ENCODE data around the gene SOS2. TPM values are rescaled to one million over a fixed set of nuclear protein-coding genes. Genes with fewer than 3 reads are reported as not detected.
A peak's percentile ranks its signal among the peaks of the same experiment; 100 is the strongest.
"Not testable (repeated sequence)": the region's sequence is repeated elsewhere in the genome, so short reads cannot be mapped to it uniquely, and the experiment has no call there.

SOS2 gene
- total RNA-seq, 1 donor from 2014 or later = 45.9 TPM

DNA sequence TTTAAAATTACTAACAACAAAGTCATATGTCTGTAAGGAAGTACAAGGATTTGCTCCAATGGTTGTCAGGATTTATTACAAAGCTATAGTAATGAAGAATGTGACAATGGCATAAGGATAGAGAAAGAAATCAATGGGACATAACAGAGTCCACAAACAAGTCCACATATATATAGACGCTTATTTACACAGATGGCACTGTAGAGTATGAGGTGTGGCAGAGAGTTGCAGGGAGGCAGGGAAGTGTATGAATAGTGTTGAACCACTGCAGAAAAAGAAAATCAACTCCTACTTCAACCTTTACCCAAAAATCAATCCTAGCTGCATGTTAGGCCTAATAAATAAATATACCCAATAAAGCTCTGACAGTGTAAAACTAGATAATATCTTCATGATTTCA is 21.3 kb downstream of the SOS2 start:
- no peak overlapping the region for H3K4me3 ChIP-seq (ENCODE audit: low read length in 3 of 3)
- peak overlapping the region in 1 of 3 donors; percentile 23 for H3K9ac ChIP-seq (ENCODE audit: low read depth in 1 of 3, low read length in 3 of 3)
- no peaks in the 10 kb centered on the region for H3K36me3 ChIP-seq (ENCODE audit: control insufficient read depth in 3 of 3, insufficient read depth in 3 of 3, low read length in 3 of 3)
- no peaks in the 10 kb centered on the region for H3K27me3 ChIP-seq (ENCODE audit: control insufficient read depth in 3 of 3, insufficient read depth in 3 of 3, low read length in 3 of 3)
- H3K9me3 ChIP-seq (ENCODE audit: control insufficient read depth in 3 of 3, low read length in 3 of 3) = no peaks in the 10 kb centered on the region
- H3K27ac ChIP-seq (ENCODE audit: low read depth, low read length) = no peak overlapping the region
- H3K4me1 ChIP-seq (ENCODE audit: control insufficient read depth in 3 of 3, insufficient read depth in 3 of 3, low read length in 3 of 3) = peaks cover 2 to 6% (median 4%) of the 10 kb centered on the region in 3 donors

DNA sequence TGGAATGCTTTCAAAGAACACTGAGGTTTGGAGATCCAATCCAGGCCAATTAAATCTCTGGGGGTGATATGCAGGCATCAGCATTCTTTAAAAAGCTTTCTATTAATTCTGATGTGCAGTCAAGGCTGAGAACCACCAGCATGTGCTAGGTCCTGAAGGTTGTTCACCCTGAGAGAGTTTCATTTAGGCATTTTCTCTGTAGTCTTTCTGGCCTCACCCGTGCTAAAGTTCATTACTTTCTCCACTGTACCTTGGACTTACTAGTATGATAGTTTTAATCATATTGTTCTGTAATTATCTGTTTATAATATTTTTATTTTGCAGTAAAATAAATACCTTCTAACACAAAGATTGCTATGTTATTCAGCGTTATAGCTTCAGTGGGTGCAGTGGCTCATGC is 32.9 kb downstream of the SOS2 start:
- H3K27me3 ChIP-seq (ENCODE audit: control insufficient read depth in 3 of 3, insufficient read depth in 3 of 3, low read length in 3 of 3) = no peaks in the 10 kb centered on the region
- no peaks in the 10 kb centered on the region for H3K9me3 ChIP-seq (ENCODE audit: control insufficient read depth in 3 of 3, low read length in 3 of 3)
- no peaks in the 10 kb centered on the region for H3K4me1 ChIP-seq (ENCODE audit: control insufficient read depth in 3 of 3, insufficient read depth in 3 of 3, low read length in 3 of 3)
- H3K9ac ChIP-seq (ENCODE audit: low read depth in 1 of 3, low read length in 3 of 3) = no peak overlapping the region
- H3K27ac ChIP-seq (ENCODE audit: low read depth, low read length) = no peak overlapping the region
- peaks cover 8 to 26% (median 23%) of the 10 kb centered on the region in 3 donors for H3K36me3 ChIP-seq (ENCODE audit: control insufficient read depth in 3 of 3, insufficient read depth in 3 of 3, low read length in 3 of 3)
- H3K4me3 ChIP-seq (ENCODE audit: low read length in 3 of 3) = no peak overlapping the region

DNA sequence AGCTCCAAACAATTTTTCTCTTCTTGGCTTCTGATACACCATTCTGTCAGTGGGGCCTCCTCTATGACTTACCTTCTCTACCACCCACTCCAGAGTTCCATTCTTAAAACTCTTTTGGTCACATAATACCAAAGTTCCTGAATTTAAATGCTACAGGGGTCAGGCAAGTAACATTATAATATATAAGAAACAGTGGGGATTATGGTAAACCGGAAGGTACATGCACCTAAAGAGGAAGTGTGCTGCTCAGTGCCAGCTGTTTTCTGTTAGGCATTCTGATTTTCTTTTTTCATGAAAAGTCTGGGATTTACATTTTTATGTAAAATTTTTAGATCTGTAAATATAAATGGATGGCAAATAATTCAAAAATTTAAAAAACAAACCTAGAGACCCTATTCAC is 39.9 kb downstream of the SOS2 start:
- Histone ChIP-seq H3K9me3 (ENCODE audit: control insufficient read depth in 3 of 3, low read length in 3 of 3) (no peaks in the 10 kb centered on the region), H3K36me3 (ENCODE audit: control insufficient read depth in 3 of 3, insufficient read depth in 3 of 3, low read length in 3 of 3) (peaks cover 0 to 27% (median 0%) of the 10 kb centered on the region in 3 donors), H3K4me1 (ENCODE audit: control insufficient read depth in 3 of 3, insufficient read depth in 3 of 3, low read length in 3 of 3) (no peaks in the 10 kb centered on the region)

DNA sequence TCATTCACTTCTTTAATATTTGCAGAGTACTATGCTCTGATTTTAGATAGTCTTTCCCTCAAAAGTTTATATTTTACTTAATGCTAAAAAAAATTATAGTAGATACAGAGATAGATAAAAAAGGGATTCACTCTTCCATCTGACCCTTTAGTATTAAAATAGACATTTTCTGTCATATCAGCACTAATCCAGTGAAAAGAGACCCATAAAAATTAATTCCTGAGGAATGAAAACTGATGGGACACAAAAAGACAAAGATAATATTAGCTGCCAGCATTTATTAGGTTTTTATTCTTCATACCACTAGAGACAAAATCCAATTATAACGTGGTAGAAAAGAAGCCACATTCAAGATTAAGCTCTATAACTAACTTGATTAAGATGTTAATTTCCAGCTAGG is 45.3 kb downstream of the SOS2 start:
- Histone ChIP-seq H3K36me3 (ENCODE audit: control insufficient read depth in 3 of 3, insufficient read depth in 3 of 3, low read length in 3 of 3) (peaks cover 0 to 27% (median 9%) of the 10 kb centered on the region in 3 donors), H3K27ac (ENCODE audit: low read depth, low read length) (no peak overlapping the region), H3K4me3 (ENCODE audit: low read length in 3 of 3) (no peak overlapping the region), H3K27me3 (ENCODE audit: control insufficient read depth in 3 of 3, insufficient read depth in 3 of 3, low read length in 3 of 3) (no peaks in the 10 kb centered on the region), H3K9me3 (ENCODE audit: control insufficient read depth in 3 of 3, low read length in 3 of 3) (no peaks in the 10 kb centered on the region), H3K9ac (ENCODE audit: low read depth in 1 of 3, low read length in 3 of 3) (no peak overlapping the region), H3K4me1 (ENCODE audit: control insufficient read depth in 3 of 3, insufficient read depth in 3 of 3, low read length in 3 of 3) (no peaks in the 10 kb centered on the region)

More for the DNA sequence above, 39.9 kb downstream of the SOS2 start:
- no peak overlapping the region for H3K9ac ChIP-seq (ENCODE audit: low read depth in 1 of 3, low read length in 3 of 3)
- H3K4me3 ChIP-seq (ENCODE audit: low read length in 3 of 3) = no peak overlapping the region
- H3K27ac ChIP-seq (ENCODE audit: low read depth, low read length) = no peak overlapping the region
- H3K27me3 ChIP-seq (ENCODE audit: control insufficient read depth in 3 of 3, insufficient read depth in 3 of 3, low read length in 3 of 3) = no peaks in the 10 kb centered on the region

DNA sequence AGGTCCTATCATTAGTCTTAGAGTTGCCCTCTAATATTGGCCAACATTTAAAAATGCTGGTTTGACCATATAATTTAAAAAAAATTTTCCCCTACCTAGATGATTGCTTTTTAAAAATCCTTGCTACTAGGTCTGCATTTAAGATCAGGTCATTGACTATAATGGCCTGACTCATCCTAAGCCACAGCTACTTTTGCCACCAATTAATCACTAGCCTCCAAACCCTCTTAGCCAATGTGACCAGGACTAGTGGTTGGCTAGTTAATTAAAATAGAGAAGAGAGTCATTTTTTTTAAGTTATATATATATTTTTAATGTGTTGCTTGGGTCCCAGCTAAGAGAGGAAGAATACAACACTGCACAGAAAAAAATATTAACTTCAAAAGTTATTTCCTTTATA is 57.5 kb downstream of the SOS2 start:
- H3K4me3 ChIP-seq (ENCODE audit: low read length in 3 of 3) = no peak overlapping the region
- H3K4me1 ChIP-seq (ENCODE audit: control insufficient read depth in 3 of 3, insufficient read depth in 3 of 3, low read length in 3 of 3) = no peaks in the 10 kb centered on the region
- H3K9ac ChIP-seq (ENCODE audit: low read depth in 1 of 3, low read length in 3 of 3) = no peak overlapping the region
- no peak overlapping the region for H3K27ac ChIP-seq (ENCODE audit: low read depth, low read length)
- H3K27me3 ChIP-seq (ENCODE audit: control insufficient read depth in 3 of 3, insufficient read depth in 3 of 3, low read length in 3 of 3) = no peaks in the 10 kb centered on the region
- H3K36me3 ChIP-seq (ENCODE audit: control insufficient read depth in 3 of 3, insufficient read depth in 3 of 3, low read length in 3 of 3) = peaks cover 0 to 20% (median 13%) of the 10 kb centered on the region in 3 donors
- H3K9me3 ChIP-seq (ENCODE audit: control insufficient read depth in 3 of 3, low read length in 3 of 3) = no peaks in the 10 kb centered on the region

DNA sequence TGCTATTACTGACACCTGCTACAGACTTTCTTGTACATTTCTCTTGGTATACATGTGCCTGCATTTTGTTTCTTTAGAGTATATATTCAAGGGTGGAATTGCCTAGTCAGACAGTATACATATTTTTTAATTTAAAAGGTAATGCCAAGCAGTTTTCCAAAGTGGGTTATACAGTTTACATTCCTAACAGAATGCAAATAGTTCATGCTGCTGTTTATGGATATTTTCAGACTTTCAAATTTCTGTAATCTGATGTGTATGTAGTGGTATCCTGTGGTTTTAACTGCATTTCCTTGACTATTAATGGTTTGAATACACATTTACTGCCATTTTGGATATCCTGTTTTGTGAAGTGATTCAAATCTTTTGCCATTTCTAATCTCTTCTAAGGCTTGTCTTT is 59.5 kb downstream of the SOS2 start:
- peaks cover 2 to 13% (median 13%) of the 10 kb centered on the region in 3 donors for H3K36me3 ChIP-seq (ENCODE audit: control insufficient read depth in 3 of 3, insufficient read depth in 3 of 3, low read length in 3 of 3)
- no peak overlapping the region for H3K4me3 ChIP-seq (ENCODE audit: low read length in 3 of 3)
- H3K9ac ChIP-seq (ENCODE audit: low read depth in 1 of 3, low read length in 3 of 3) = no peak overlapping the region
- H3K9me3 ChIP-seq (ENCODE audit: control insufficient read depth in 3 of 3, low read length in 3 of 3) = no peaks in the 10 kb centered on the region
- H3K27me3 ChIP-seq (ENCODE audit: control insufficient read depth in 3 of 3, insufficient read depth in 3 of 3, low read length in 3 of 3) = no peaks in the 10 kb centered on the region
- H3K27ac ChIP-seq (ENCODE audit: low read depth, low read length) = no peak overlapping the region
- H3K4me1 ChIP-seq (ENCODE audit: control insufficient read depth in 3 of 3, insufficient read depth in 3 of 3, low read length in 3 of 3) = no peaks in the 10 kb centered on the region

DNA sequence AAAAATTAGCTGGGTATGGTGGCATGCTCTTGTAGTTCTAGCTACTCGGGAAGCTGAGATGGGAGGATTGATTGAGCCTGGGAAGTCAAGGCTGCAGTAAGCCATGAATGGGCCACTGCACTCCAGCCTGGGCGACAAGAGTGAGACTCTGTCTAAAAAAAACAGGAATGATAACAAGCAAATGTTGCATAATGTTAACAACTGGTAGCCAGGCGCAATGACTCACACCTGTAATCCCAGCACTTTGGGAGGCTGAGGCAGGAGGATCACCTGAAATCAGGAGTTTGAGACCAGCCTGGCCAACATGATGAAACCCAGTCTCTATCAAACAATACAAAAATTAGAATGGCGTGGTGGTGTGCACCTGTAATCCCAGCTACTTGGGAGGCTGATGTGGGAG is 64.0 kb downstream of the SOS2 start:
- H3K9ac ChIP-seq (ENCODE audit: low read depth in 1 of 3, low read length in 3 of 3); H3K9me3 ChIP-seq (ENCODE audit: control insufficient read depth in 3 of 3, low read length in 3 of 3); H3K36me3 ChIP-seq (ENCODE audit: control insufficient read depth in 3 of 3, insufficient read depth in 3 of 3, low read length in 3 of 3); H3K4me1 ChIP-seq (ENCODE audit: control insufficient read depth in 3 of 3, insufficient read depth in 3 of 3, low read length in 3 of 3); H3K27me3 ChIP-seq (ENCODE audit: control insufficient read depth in 3 of 3, insufficient read depth in 3 of 3, low read length in 3 of 3); H3K27ac ChIP-seq (ENCODE audit: low read depth, low read length); H3K4me3 ChIP-seq (ENCODE audit: low read length in 3 of 3): not testable (repeated sequence)

DNA sequence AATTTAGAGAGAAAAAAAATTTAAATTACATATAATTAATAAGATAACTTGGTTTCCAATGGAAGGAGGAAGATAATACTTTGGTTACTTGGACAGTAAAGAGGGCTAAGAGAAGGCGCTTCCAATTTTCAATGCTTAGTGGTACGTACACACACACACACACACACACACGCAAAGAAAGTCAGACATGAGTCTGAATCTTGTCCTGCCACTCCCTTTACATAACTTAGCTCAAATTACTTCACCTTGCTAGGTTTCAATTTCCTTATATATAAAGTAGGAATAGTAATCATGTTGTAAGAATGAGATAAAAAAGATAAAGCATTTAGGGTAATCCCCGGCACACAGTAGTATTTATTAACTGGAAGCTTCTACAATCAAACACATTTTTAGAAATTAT is 75.3 kb downstream of the SOS2 start:
- Histone ChIP-seq H3K36me3 (ENCODE audit: control insufficient read depth in 3 of 3, insufficient read depth in 3 of 3, low read length in 3 of 3) (peaks cover 9 to 37% (median 26%) of the 10 kb centered on the region in 3 donors), H3K9me3 (ENCODE audit: control insufficient read depth in 3 of 3, low read length in 3 of 3) (no peaks in the 10 kb centered on the region), H3K9ac (ENCODE audit: low read depth in 1 of 3, low read length in 3 of 3) (no peak overlapping the region), H3K27ac (ENCODE audit: low read depth, low read length) (no peak overlapping the region), H3K4me1 (ENCODE audit: control insufficient read depth in 3 of 3, insufficient read depth in 3 of 3, low read length in 3 of 3) (no peaks in the 10 kb centered on the region), H3K27me3 (ENCODE audit: control insufficient read depth in 3 of 3, insufficient read depth in 3 of 3, low read length in 3 of 3) (no peaks in the 10 kb centered on the region), H3K4me3 (ENCODE audit: low read length in 3 of 3) (no peak overlapping the region)

DNA sequence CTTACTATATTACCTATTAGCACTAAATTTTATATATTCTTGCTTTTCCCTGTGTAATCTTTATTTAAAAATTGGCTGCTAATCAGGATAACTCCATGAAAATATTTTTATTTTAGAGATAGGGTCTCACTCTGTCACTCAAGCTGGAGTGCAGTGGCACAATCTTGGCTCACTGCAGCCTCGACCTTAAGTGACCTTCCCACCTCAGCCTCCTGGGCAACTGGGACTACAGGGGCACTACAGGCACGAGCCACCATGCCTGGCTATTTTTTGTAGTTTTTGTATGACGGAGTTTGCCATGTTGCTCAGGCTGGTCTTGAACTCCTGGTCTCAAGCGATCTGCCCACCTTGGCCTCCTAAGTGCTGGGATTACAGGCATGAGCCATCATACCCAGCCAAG is 82.6 kb downstream of the SOS2 start:
- Histone ChIP-seq H3K9me3 (ENCODE audit: control insufficient read depth in 3 of 3, low read length in 3 of 3) (no peaks in the 10 kb centered on the region), H3K36me3 (ENCODE audit: control insufficient read depth in 3 of 3, insufficient read depth in 3 of 3, low read length in 3 of 3) (peaks cover 12 to 31% (median 21%) of the 10 kb centered on the region in 3 donors), H3K4me3 (ENCODE audit: low read length in 3 of 3) (no peak overlapping the region), H3K4me1 (ENCODE audit: control insufficient read depth in 3 of 3, insufficient read depth in 3 of 3, low read length in 3 of 3) (peaks cover 0 to 2% (median 0%) of the 10 kb centered on the region in 3 donors), H3K27me3 (ENCODE audit: control insufficient read depth in 3 of 3, insufficient read depth in 3 of 3, low read length in 3 of 3) (no peaks in the 10 kb centered on the region), H3K27ac (ENCODE audit: low read depth, low read length) (no peak overlapping the region), H3K9ac (ENCODE audit: low read depth in 1 of 3, low read length in 3 of 3) (no peak overlapping the region)

DNA sequence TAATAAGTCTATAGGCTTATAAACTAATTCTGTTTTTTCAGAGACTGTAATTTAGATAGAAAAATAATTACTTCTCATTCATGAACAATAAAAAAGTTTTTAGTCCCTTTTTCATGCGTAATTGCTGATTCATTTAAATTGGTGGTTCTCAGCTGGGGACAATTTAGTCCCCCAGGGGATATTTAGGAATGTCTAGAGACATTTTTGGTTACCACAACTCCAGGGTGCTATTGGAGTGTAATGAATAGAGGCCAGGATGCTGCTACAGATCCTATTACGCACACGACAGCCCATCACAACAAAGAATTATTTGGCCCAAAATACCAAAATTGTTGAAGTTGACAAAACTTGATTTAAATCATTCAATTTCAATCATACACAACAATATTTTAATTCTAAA is 92.2 kb downstream of the SOS2 start:
- Histone ChIP-seq H3K27me3 (ENCODE audit: control insufficient read depth in 3 of 3, insufficient read depth in 3 of 3, low read length in 3 of 3) (no peaks in the 10 kb centered on the region), H3K9me3 (ENCODE audit: control insufficient read depth in 3 of 3, low read length in 3 of 3) (no peaks in the 10 kb centered on the region), H3K27ac (ENCODE audit: low read depth, low read length) (no peak overlapping the region), H3K36me3 (ENCODE audit: control insufficient read depth in 3 of 3, insufficient read depth in 3 of 3, low read length in 3 of 3) (peaks cover 0 to 7% (median 0%) of the 10 kb centered on the region in 3 donors), H3K4me1 (ENCODE audit: control insufficient read depth in 3 of 3, insufficient read depth in 3 of 3, low read length in 3 of 3) (no peaks in the 10 kb centered on the region), H3K9ac (ENCODE audit: low read depth in 1 of 3, low read length in 3 of 3) (no peak overlapping the region), H3K4me3 (ENCODE audit: low read length in 3 of 3) (no peak overlapping the region)

DNA sequence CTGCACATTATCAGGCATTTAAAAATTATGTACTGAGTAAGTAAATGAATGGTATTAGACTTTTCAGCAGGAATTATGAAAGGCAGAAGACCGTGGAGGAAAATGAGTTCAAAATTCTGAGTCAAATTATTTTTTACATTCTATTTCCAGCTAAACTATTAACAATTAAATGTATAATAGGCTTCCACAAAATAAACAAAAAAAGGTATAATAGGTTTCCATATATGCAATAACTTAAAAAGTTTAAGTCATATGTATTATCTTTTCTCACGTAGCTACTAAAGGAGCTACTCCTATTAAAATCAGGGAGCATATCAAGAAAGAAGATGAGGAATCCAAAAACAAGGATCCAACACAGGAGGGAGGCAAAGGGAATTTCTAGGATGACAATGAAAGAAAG is 103.6 kb downstream of the SOS2 start:
- no peaks in the 10 kb centered on the region for H3K27me3 ChIP-seq (ENCODE audit: control insufficient read depth in 3 of 3, insufficient read depth in 3 of 3, low read length in 3 of 3)
- H3K9ac ChIP-seq (ENCODE audit: low read depth in 1 of 3, low read length in 3 of 3) = no peak overlapping the region
- H3K36me3 ChIP-seq (ENCODE audit: control insufficient read depth in 3 of 3, insufficient read depth in 3 of 3, low read length in 3 of 3) = peaks cover 10 to 35% (median 26%) of the 10 kb centered on the region in 3 donors
- H3K27ac ChIP-seq (ENCODE audit: low read depth, low read length) = no peak overlapping the region
- no peaks in the 10 kb centered on the region for H3K9me3 ChIP-seq (ENCODE audit: control insufficient read depth in 3 of 3, low read length in 3 of 3)
- H3K4me1 ChIP-seq (ENCODE audit: control insufficient read depth in 3 of 3, insufficient read depth in 3 of 3, low read length in 3 of 3) = peaks cover 2 to 7% (median 4%) of the 10 kb centered on the region in 3 donors
- H3K4me3 ChIP-seq (ENCODE audit: low read length in 3 of 3) = no peak overlapping the region

Measured in skeletal muscle tissue (tissue), 4 donors.